GM21717 (cell line): ENCODE measurements around the gene SELPLG.
"Not testable (repeated sequence)": the region's sequence is repeated elsewhere in the genome, so short reads cannot be mapped to it uniquely, and the experiment has no call there.

Experiments used
- ATAC-seq: cut with Tn5 transposase; IDR thresholded peaks from one replicate; pipeline ENCODE4 v1.9.1; 2021; ENCODE audit warnings: mild to moderate bottlenecking, moderate library complexity; ENCODE audit not compliant: unreplicated experiment

The SELPLG gene

DNA sequence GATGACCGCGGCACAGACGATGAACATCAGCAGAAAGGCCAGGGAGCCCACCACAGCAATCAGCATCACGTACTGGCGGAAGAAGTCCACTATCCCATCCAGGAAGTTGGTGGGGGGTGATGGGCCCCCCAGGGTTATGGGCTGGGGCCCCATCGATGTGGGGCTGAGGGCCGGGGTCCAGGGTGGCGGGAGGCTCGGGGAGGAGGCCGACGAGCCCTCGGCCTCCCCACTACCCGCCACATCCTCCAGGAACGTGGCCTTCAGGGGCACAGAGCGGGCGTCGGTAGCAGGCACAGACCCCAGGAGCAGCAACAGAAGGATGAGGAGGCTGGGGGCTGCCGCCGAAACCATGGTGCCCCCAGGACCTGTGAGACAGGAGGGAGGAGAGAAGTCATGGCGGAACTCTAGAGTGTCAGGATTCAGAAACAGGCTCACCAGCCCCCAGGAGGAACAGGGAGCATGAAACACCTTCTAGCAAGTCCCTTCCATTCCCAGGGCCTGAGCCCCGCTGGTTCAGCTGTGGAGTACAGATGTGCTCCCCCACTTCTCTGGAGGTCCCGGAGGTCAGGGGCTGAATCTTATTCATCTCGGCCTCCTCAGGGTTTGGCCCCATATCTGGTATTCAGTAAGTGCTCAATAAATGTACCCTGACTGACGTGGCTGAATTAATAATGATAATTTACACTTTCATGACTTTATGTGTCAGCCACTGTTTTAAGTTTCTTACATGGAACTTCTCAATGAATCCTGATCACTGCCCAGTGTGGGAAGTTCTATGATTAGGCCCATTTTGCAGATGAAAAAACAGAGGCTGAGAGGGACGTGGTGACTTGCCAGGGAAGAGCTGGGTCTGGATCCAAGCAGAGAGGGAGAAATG is 41.4 kb downstream of the SELPLG start:
- no peak for ATAC-seq

GRCh38 chr12:108591267-108591980 is 42.3 kb downstream of the SELPLG start:
- no peak for ATAC-seq

- not testable (repeated sequence) for ATAC-seq
These were observed 43.2 kb downstream of the SELPLG start for GRCh38 chr12:108590463-108590862.

DNA sequence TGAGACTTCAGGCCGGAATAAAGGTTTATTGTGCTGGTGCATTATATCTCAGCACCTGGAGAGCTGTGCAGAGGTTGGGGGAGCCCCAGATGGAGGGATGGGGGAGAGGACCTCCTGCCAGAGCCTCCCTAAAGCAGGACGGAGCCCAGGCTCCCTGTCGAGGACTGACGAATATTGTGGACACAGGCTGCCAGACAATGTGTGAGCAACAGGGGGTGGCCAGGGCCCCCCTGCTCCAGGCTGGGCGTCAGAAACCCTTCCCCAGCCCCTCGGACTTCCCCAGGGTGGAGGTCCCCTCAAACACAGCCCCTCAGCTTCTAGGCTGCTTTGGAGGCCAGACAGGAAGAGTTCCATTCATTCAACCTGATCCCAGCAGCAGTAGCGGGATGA is 43.9 kb downstream of the SELPLG start:
- ATAC-seq: no peak

- ATAC-seq: no peak
These were observed 44.5 kb downstream of the SELPLG start for GRCh38 chr12:108589028-108589839.

GRCh38 chr12:108587826-108588225 is 45.9 kb downstream of the SELPLG start:
- ATAC-seq: no peak

- no peak for ATAC-seq
These were observed 47.4 kb downstream of the SELPLG start for GRCh38 chr12:108586306-108586705.

DNA sequence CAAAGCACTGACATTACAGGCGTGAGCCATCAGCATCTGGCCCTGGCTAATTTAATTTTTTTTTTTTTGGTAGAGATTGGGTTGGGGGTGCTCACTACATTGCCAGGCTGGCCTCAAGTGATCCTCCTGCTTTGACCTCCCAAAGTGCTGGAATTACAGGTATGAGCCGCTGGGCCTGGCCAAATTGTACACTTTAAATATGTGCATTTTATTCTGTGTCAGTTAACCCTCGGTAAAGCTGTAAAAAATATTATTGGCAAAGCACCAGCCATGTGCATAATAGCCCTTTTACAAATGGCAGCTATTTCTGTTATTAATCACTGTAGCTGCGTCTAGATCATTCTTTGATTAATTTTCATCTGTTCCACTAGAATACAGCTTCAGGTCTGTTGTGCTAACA is 47.8 kb downstream of the SELPLG start:
- no peak for ATAC-seq

DNA sequence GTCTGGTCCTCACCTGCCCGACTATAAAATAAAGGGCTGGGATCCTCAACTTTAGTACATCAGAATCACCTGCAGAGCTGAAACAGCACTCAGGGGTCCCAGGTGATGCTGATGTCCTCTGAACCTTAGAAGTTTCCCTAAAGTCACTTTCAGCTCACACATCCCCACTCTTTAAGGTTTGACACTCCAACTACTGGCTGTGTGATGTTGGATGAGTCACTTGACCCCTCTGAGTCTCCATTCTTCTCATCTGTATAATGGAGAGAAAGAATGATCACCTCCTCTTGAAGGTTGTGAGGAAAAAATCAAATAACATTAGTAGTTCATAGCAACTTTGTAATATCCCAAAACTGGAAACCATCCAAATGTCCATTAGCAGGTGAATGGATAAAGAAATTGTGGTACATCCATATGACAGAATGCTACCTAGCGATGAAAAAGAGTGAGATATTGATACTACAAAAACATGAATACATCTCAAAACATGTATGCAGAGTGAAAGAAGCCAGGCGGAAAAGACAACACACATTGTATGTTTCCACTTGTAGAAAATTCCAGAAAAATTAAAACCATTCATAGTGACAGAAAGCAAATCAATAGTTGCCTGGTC is 49.1 kb downstream of the SELPLG start:
- no peak for ATAC-seq

DNA sequence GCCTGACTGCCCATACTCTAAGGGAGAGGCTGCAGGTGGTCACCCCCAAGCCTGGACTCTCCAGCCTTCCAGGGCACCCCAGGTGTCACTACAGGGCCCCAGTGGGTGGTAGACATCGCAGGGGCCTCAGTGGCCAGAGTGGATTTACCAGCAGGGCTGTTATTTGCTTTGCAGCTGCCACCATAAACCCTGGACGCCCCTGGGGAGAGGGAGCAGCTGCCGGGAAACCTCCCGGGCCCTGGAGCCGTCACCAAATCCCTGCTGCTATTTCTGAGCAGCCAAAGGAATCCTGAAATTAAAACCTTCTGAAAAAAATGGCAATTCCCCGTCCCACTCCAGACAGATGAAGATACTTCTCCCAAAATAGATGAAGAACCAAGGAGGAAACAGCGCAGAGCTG is 49.7 kb downstream of the SELPLG start:
- no peak for ATAC-seq

DNA sequence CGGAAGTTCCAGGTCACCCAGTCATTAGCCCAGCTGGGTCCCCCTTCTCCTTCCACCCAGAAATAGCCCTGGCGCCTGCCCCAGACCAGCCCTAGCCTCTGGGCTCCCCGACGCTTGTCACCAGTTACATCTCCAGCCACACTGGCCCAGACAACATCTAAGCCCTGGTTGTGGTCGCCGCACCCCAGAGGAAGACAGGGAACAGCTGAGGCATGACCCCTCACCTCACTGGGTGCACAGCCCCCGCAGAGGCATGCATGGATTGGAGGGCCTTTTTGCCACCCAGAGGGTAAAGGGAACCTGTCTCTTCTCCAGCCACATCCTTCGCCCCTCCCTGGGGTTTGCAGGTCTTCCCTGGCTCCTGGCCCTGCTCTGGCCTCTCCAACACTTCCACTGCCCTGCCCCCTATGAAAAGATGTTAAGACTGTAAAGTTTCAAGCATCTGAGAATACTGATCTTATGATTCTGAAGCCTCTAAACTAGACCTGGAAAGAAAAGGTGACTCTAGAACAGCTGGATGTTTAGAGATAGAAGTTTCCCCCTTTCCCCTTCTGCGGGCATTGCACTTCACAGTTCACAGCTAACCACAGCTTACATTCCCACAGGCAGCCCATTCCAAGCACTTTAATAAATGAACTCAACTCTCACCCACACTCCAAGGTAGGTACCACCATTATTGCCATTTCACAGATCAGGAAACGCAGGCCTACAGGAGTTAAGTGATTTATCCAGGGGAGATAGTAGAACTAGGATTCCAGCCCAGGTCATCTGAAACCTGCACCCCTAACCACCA is 50.5 kb downstream of the SELPLG start:
- no peak for ATAC-seq

- ATAC-seq: no peak
These were observed 51.2 kb downstream of the SELPLG start for GRCh38 chr12:108582509-108582908.

- no peak for ATAC-seq
These were observed 52.1 kb downstream of the SELPLG start for GRCh38 chr12:108581311-108582227.

- ATAC-seq: no peak
These were observed 53.2 kb downstream of the SELPLG start for GRCh38 chr12:108580531-108580930.

DNA sequence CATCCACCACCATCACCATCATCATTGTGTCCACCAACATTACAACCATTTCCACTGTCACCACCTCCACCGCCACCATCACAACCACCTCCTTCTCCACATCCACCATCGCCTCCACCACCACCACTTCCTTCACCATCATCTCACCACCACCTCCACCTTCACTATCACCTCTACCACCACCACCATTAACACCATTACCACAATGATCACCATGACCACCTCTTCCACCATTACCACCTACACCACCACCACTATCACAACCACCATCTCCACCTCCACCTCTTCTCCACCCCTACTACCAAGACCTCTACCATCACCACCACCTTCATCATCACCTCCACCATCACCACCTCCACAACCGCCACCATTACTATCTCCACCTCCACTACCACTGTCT is 54.9 kb downstream of the SELPLG start:
- ATAC-seq: no peak

GRCh38 chr12:108578264-108578663 is 55.4 kb downstream of the SELPLG start:
- no peak for ATAC-seq

- ATAC-seq: no peak
These were observed 56.2 kb downstream of the SELPLG start for GRCh38 chr12:108577458-108577857.

GRCh38 chr12:108576660-108577234 is 56.9 kb downstream of the SELPLG start:
- no peak for ATAC-seq
